ENCODE results near the gene EIF4G1. TPM values are rescaled to one million over a fixed set of nuclear protein-coding genes. Genes with fewer than 3 reads are reported as not detected.

Gene EIF4G1
- total RNA-seq, 4 donors from 2014 or later = 135 to 453 (median 217) TPM

DNA sequence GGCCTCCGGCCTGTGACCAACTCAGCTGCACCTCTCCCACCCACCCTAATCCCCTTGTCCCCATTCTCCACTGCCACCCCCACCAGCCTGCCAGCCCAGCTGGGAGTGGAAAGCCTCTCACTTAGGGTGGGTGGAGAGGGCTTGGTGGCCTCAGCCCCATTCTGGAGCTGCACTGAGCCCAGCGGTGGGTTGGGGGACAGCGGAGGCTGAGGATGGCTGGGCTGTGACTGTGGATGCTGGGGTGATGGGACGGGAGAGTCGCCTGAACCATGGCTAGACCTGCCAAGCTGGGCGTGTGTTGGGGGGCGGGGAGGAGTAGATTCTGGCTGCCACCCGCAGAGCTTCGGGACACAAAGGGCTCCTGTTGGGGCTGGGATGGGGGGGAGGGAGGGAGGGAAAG lies 45.2 kb downstream of the EIF4G1 start:
- in situ Hi-C loops (cut with MboI; ENCODE audit: low pct_ligation_motif_present in 1 of 4, low pct_unique_long_range_greater_than_20kb in 1 of 4, low sequenced_read_pairs in 3 of 4) (loop anchor here in 1 of 4 donors (25.0 kb wide), 1 partner anchor 428 kb away; no protein-coding TSS in a partner anchor), intact Hi-C loops (cut with DNase I; ENCODE audit: low total_unique reads) (loop anchor here (10.0 kb wide), 2 partner anchors 55 to 155 kb away; no protein-coding TSS in a partner anchor)
- Histone ChIP-seq H3K4me3 (peak overlapping the region in 1 of 4 donors; percentile 76), H3K27me3 (no peaks in the 10 kb centered on the region), H3K4me1 (peaks cover 7 to 35% (median 28%) of the 10 kb centered on the region in 4 donors), H3K9me3 (no peaks in the 10 kb centered on the region), H3K36me3 (peaks cover 0 to 7% (median 0%) of the 10 kb centered on the region in 4 donors), H3K27ac (no peak overlapping the region)
- TF ChIP-seq POLR2A (IDR thresholded peaks at IDR 0.05) (no peak), EP300 (IDR thresholded peaks at IDR 0.05; ENCODE audit: low read depth) (no peak), POLR2AphosphoS5 (IDR thresholded peaks at IDR 0.05) (no peak)
- TF ChIP-seq, protein P1, sequence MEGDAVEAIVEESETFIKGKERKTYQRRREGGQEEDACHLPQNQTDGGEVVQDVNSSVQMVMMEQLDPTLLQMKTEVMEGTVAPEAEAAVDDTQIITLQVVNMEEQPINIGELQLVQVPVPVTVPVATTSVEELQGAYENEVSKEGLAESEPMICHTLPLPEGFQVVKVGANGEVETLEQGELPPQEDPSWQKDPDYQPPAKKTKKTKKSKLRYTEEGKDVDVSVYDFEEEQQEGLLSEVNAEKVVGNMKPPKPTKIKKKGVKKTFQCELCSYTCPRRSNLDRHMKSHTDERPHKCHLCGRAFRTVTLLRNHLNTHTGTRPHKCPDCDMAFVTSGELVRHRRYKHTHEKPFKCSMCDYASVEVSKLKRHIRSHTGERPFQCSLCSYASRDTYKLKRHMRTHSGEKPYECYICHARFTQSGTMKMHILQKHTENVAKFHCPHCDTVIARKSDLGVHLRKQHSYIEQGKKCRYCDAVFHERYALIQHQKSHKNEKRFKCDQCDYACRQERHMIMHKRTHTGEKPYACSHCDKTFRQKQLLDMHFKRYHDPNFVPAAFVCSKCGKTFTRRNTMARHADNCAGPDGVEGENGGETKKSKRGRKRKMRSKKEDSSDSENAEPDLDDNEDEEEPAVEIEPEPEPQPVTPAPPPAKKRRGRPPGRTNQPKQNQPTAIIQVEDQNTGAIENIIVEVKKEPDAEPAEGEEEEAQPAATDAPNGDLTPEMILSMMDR (IDR thresholded peaks at IDR 0.05) = no peak
- DNase-seq = no peak
- WGBS, 2 donors (ENCODE audit: low coverage in 1 of 2) = 77% methylated on average over 9 of the region's 9 CpGs; no CpG with 5 or more reads in 1 of the 2 donors

DNA sequence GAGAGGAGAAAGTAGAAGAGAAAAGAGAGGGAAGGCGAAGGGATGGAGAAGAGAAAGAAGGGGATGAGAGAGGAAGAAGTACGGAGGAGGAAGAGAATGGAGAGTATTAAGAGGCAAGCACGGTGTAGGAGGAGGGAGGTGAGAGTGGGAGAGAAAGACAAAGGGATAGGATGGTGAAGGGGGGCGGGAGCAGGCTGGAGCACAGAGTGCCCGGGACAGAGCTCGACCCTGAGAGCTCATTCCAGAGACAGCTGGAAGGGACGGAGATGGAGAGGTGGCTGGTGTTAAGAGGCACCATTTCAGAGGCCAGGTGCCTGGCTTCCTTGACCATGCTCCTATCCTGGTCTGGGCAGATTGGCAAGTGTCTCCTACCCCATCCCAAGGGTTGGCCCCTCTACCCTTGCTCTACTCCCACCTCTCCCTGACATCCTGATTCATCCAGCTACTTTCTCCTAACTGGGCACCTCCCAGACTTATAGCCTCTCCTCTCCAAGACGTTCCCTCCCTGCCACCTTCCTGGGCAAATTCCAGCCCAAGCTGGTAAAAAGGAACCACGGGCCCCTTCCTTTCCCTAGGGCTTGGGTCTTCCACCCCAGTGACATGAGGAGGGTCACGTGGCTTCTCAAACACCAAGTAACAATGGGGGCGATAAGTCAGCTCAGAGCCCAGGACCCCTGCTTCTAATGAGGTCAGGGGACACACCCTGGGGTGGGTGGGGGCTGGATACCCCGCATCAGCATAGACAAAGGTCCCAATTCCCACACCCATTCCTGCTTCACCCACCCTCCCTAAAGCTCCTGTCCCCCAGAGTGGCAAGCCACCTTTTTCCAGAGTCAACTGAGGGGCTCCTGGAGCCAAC lies 45.9 kb downstream of the EIF4G1 start:
- H3K36me3 ChIP-seq = peaks cover 0 to 7% (median 2%) of the 10 kb centered on the region in 4 donors
- TF ChIP-seq, protein P1 (IDR thresholded peaks at IDR 0.05) = no peak
- TF ChIP-seq POLR2A (IDR thresholded peaks at IDR 0.05) (no peak), POLR2AphosphoS5 (IDR thresholded peaks at IDR 0.05) (no peak), EP300 (IDR thresholded peaks at IDR 0.05; ENCODE audit: low read depth) (no peak)
- peak overlapping the region; percentile 76 to 95 (median 90) for H3K4me3 ChIP-seq
- no peaks in the 10 kb centered on the region for H3K9me3 ChIP-seq
- H3K4me1 ChIP-seq = peaks cover 7 to 38% (median 29%) of the 10 kb centered on the region in 4 donors
- DNase-seq = no peak
- WGBS, 2 donors (ENCODE audit: low coverage in 1 of 2) = 45 to 61% methylated on average over 8 to 12 of the region's 12 CpGs
- no peaks in the 10 kb centered on the region for H3K27me3 ChIP-seq
- intact Hi-C loops (cut with DNase I; ENCODE audit: low total_unique reads) = loop anchor here (10.0 kb wide), 1 partner anchor 155 kb away; no protein-coding TSS in a partner anchor
- H3K27ac ChIP-seq = peak overlapping the region; percentile 94 to 100 (median 97)
- in situ Hi-C loops (cut with MboI; ENCODE audit: low pct_ligation_motif_present in 1 of 4, low pct_unique_long_range_greater_than_20kb in 1 of 4, low sequenced_read_pairs in 3 of 4) = loop anchor here in 1 of 4 donors (25.0 kb wide), 1 partner anchor 427 kb away; no protein-coding TSS in a partner anchor

DNA sequence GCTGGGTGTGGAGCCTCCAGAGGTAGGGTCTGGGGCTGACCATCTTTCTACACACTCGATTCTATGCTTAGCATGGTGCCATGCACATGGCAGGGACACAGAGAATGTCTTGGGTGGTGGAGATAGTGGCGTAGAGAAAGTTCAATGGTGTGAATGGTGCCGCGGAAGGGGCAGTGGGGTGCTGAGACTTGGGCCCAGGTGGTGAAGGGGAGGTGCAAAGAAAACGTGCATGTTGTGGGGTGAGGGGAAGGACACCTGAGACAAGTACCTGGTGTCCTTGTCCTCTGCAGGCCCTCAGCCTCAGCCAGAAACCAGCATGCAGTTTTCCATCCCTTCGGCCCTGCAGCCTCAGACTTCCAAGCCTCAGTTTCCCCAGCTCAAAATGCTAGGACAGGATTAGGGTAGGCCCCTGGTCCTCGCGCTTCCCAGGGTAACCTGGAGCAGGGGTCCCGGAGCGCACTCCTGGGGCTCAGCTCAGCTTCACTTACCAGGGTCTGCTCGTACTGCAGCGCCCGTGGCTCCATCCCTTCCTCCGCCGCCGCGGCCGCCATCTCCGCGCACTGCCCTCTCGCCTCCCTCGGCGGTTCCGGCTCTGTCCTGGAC lies 46.6 kb downstream of the EIF4G1 start:
- Histone ChIP-seq H3K27ac (peak overlapping the region; percentile 94 to 100 (median 97)), H3K4me3 (peak overlapping the region; percentile 76 to 95 (median 90)), H3K27me3 (no peaks in the 10 kb centered on the region), H3K36me3 (peaks cover 0 to 7% (median 3%) of the 10 kb centered on the region in 4 donors), H3K9me3 (no peaks in the 10 kb centered on the region), H3K4me1 (peaks cover 7 to 38% (median 29%) of the 10 kb centered on the region in 4 donors)
- WGBS, 2 donors (ENCODE audit: low coverage in 1 of 2) = 0 to 11% methylated on average over 1 to 6 of the region's 24 CpGs
- in situ Hi-C loops (cut with MboI; ENCODE audit: low pct_ligation_motif_present in 1 of 4, low pct_unique_long_range_greater_than_20kb in 1 of 4, low sequenced_read_pairs in 3 of 4) (loop anchor here in 1 of 4 donors (25.0 kb wide), 1 partner anchor 426 kb away; no protein-coding TSS in a partner anchor), intact Hi-C loops (cut with DNase I; ENCODE audit: low total_unique reads) (loop anchor here (10.0 kb wide), 1 partner anchor 154 kb away; no protein-coding TSS in a partner anchor)
- TF ChIP-seq, protein P1 (IDR thresholded peaks at IDR 0.05) = no peak
- TF ChIP-seq POLR2A (IDR thresholded peaks at IDR 0.05) (peak; percentile 48), POLR2AphosphoS5 (IDR thresholded peaks at IDR 0.05) (no peak), EP300 (IDR thresholded peaks at IDR 0.05; ENCODE audit: low read depth) (no peak)
- DNase-seq = no peak
